Kidney tubule cell (primary cell): ENCODE measurements around the gene KAT8.
"Not testable (repeated sequence)": the region's sequence is repeated elsewhere in the genome, so short reads cannot be mapped to it uniquely, and the experiment has no call there.

Source experiments
- DNase-seq: peaks from one replicate; pipeline ENCODE4 v3.0.0-alpha.2; 2018; ENCODE audit warnings: low spot score

The KAT8 gene

GRCh38 chr16:31083981-31084380, 33.5 kb upstream of the KAT8 start:
- DNase-seq: no peak

- no peak for DNase-seq
These were observed 32.7 kb upstream of the KAT8 start for GRCh38 chr16:31084584-31085302.

GRCh38 chr16:31085411-31085810, 32.1 kb upstream of the KAT8 start:
- DNase-seq: no peak

- DNase-seq: no peak
These were observed 31.4 kb upstream of the KAT8 start for GRCh38 chr16:31085873-31086628.

- DNase-seq: no peak
These were observed 30.9 kb upstream of the KAT8 start for GRCh38 chr16:31086629-31086906.

- DNase-seq: no peak
These were observed 30.0 kb upstream of the KAT8 start for GRCh38 chr16:31087481-31087880.

GRCh38 chr16:31087971-31088370, 29.5 kb upstream of the KAT8 start:
- DNase-seq: no peak

- DNase-seq: no peak
These were observed 28.8 kb upstream of the KAT8 start, which contains the start of gene PRSS53 for GRCh38 chr16:31088459-31089183. Gene PRSS53 (minus strand): TSS chr16:31088943. CDS start chr16:31088809, 134 bp downstream.

GRCh38 chr16:31089199-31089598, 28.3 kb upstream of the KAT8 start:
- DNase-seq: no peak

GRCh38 chr16:31090540-31090939, 26.9 kb upstream of the KAT8 start:
- peak; percentile 63 for DNase-seq

GRCh38 chr16:31092330-31092729, 25.1 kb upstream of the KAT8 start:
- DNase-seq: no peak

GRCh38 chr16:31093132-31093703, 24.2 kb upstream of the KAT8 start:
- peak; percentile 54 for DNase-seq

GRCh38 chr16:31094088-31094423, 23.4 kb upstream of the KAT8 start:
- DNase-seq: no peak

- peak; percentile 99 for DNase-seq
These were observed 22.9 kb upstream of the KAT8 start, which contains the start of gene VKORC1 for GRCh38 chr16:31094424-31095120. Gene VKORC1 (minus strand): TSS chr16:31094797. CDS start chr16:31094729, 68 bp downstream.

GRCh38 chr16:31099860-31100638, 17.4 kb upstream of the KAT8 start:
- peak; percentile 31 for DNase-seq

GRCh38 chr16:31100876-31101641, 16.4 kb upstream of the KAT8 start:
- not testable (repeated sequence) for DNase-seq

- peak; percentile 76 for DNase-seq
These were observed 11.7 kb upstream of the KAT8 start for GRCh38 chr16:31105677-31106213.

GRCh38 chr16:31106509-31107464, 10.7 kb upstream of the KAT8 start:
- DNase-seq: no peak

- no peak for DNase-seq
These were observed 10.0 kb upstream of the KAT8 start for GRCh38 chr16:31107465-31107867.
